Natural killer cell (primary cell): ENCODE measurements around the gene SUGP1. TPM values are rescaled to one million over a fixed set of nuclear protein-coding genes. Genes with fewer than 3 reads are reported as not detected.
A peak's percentile ranks its signal among the peaks of the same experiment; 100 is the strongest.

Experiments
- ATAC-seq, 3 donors: fragments of 150-1000 bp in 2 of 3; fragments of 200-7000 bp in 1 of 3; cut with Tn5 transposase; 1 replicate in 1 of 3; 2 replicates in 2 of 3; pipeline ENCODE4 v1.10.0; 2021; ENCODE audit warnings: mild to moderate bottlenecking in 2 of 3, moderate library complexity in 2 of 3
- DNase-seq, 2 donors: peaks; one replicate each; pipeline versions ENCODE4 v3.0.0 to v3.0.0-alpha.2; 2013 to 2021; ENCODE audit warnings: mixed read lengths in 1 of 2
- H3K27ac ChIP-seq: one replicate; pipeline ENCODE4 v1.5.1; 2013; ENCODE audit warnings: mild to moderate bottlenecking, low read length
- H3K27me3 ChIP-seq: one replicate; pipeline ENCODE4 v1.6.1; 2013; ENCODE audit warnings: low read length; ENCODE audit not compliant: control insufficient read depth, insufficient read depth
- H3K36me3 ChIP-seq: one replicate; pipeline ENCODE4 v1.6.1; 2013; ENCODE audit warnings: low read length; ENCODE audit not compliant: control insufficient read depth, insufficient read depth
- H3K4me1 ChIP-seq: one replicate; pipeline ENCODE4 v1.6.1; 2013; ENCODE audit warnings: low read length; ENCODE audit not compliant: control insufficient read depth, insufficient read depth
- H3K4me3 ChIP-seq: one replicate; pipeline ENCODE4 v1.5.1; 2013; ENCODE audit warnings: low read length
- H3K9me3 ChIP-seq: one replicate; pipeline ENCODE4 v1.6.1; 2013; ENCODE audit warnings: low read length; ENCODE audit not compliant: control insufficient read depth, insufficient read depth
- H3K27ac Mint-ChIP-seq, 2 donors: one replicate each; pipeline ENCODE4 v1.8.0; 2022; ENCODE audit warnings: mild to moderate bottlenecking in 2 of 2, mixed read lengths in 2 of 2, moderate library complexity in 1 of 2
- H3K27me3 Mint-ChIP-seq, 2 donors: one replicate each; pipeline ENCODE4 v1.8.0; 2022; ENCODE audit warnings: low read depth in 2 of 2, mixed read lengths in 2 of 2
- H3K36me3 Mint-ChIP-seq: one replicate; pipeline ENCODE4 v1.8.0; 2022; ENCODE audit warnings: mixed read lengths
- H3K4me1 Mint-ChIP-seq, 2 donors: one replicate each; pipeline ENCODE4 v1.8.0; 2022; ENCODE audit warnings: mixed read lengths in 2 of 2
- H3K4me3 Mint-ChIP-seq: one replicate; pipeline ENCODE4 v1.8.0; 2022; ENCODE audit warnings: mild to moderate bottlenecking, moderate library complexity, mixed read lengths
- H3K9me3 Mint-ChIP-seq, 2 donors: one replicate each; pipeline ENCODE4 v1.8.0; 2022; ENCODE audit warnings: mixed read lengths in 2 of 2
- CTCF ChIP-seq: fragments of 200-600 bp; IDR thresholded peaks from one replicate; pipeline ENCODE4 v1.8.0; 2022; ENCODE audit warnings: antibody characterized with exemption
- WGBS: methylation state at CpG from one replicate; pipeline ENCODE4 v1.1.7; 2013; ENCODE audit warnings: missing lambda C conversion rate; ENCODE audit not compliant: insufficient coverage; 5-methylcytosine and 5-hydroxymethylcytosine counted together
- intact Hi-C: fragments of 100-400 bp; cut with micrococcal nuclease; formaldehyde crosslinking; loops from one replicate; pipeline ENCODE4 v1.14.2; 2022
- total RNA-seq, 4 donors: library from RNA; stranded (reverse); fragments of 120-200 nt in 1 of 4; gene quantifications; one replicate each; pipeline versions ENCODE4 v1.2.3 to v1.2.4, GENCODE V29; 2013 to 2022

Gene SUGP1
- total RNA-seq, 3 donors from 2014 or later (not counting 1 experiment from before 2014, with no cell fraction given), result 64.7 to 86.5 (median 75.8) TPM

- no peaks in the 10 kb centered on the region for H3K27me3 Mint-ChIP-seq
- no peak overlapping the region for H3K4me3 ChIP-seq
- H3K27me3 ChIP-seq, result no peaks in the 10 kb centered on the region
- H3K27ac Mint-ChIP-seq, result peak overlapping the region in 1 of 2 donors; percentile 20
- no peak for TF ChIP-seq CTCF
- H3K9me3 Mint-ChIP-seq, result no peaks in the 10 kb centered on the region
- DNase-seq (no peak), ATAC-seq (no peak)
- H3K36me3 ChIP-seq, result peaks cover 72% of the 10 kb centered on the region
- no peak overlapping the region for H3K4me3 Mint-ChIP-seq
- peaks cover 0 to under 1% of the 10 kb centered on the region in 2 donors for H3K4me1 Mint-ChIP-seq
- no peaks in the 10 kb centered on the region for H3K4me1 ChIP-seq
- intact Hi-C loops, result no loop called here
- WGBS, result 91% methylated on average over 10 of the region's 10 CpGs
- H3K36me3 Mint-ChIP-seq, result no peaks in the 10 kb centered on the region
- no peak overlapping the region for H3K27ac ChIP-seq
- no peaks in the 10 kb centered on the region for H3K9me3 ChIP-seq
These were observed 27.2 kb upstream of the SUGP1 start for GRCh38 chr19:19347401-19348110.

- Mint-ChIP-seq H3K9me3 (no peaks in the 10 kb centered on the region), H3K36me3 (no peaks in the 10 kb centered on the region), H3K27ac (no peak overlapping the region), H3K4me1 (no peaks in the 10 kb centered on the region), H3K27me3 (no peaks in the 10 kb centered on the region), H3K4me3 (no peak overlapping the region)
- no peak overlapping the region for H3K4me3 ChIP-seq
- ATAC-seq (no peak), DNase-seq (no peak)
- no peak for TF ChIP-seq CTCF
- H3K27ac ChIP-seq, result no peak overlapping the region
- H3K36me3 ChIP-seq, result peaks cover 80% of the 10 kb centered on the region
- intact Hi-C loops, result no loop called here
- 96% methylated on average over 11 of the region's 11 CpGs for WGBS
- H3K9me3 ChIP-seq, result no peaks in the 10 kb centered on the region
- no peaks in the 10 kb centered on the region for H3K27me3 ChIP-seq
- H3K4me1 ChIP-seq, result no peaks in the 10 kb centered on the region
These were observed 25.7 kb upstream of the SUGP1 start for GRCh38 chr19:19345970-19346369.

GRCh38 chr19:19345232-19345631, 24.9 kb upstream of the SUGP1 start:
- no peak for DNase-seq
- Mint-ChIP-seq H3K4me3 (no peak overlapping the region), H3K4me1 (no peaks in the 10 kb centered on the region), H3K27ac (no peak overlapping the region), H3K36me3 (no peaks in the 10 kb centered on the region), H3K27me3 (no peaks in the 10 kb centered on the region), H3K9me3 (no peaks in the 10 kb centered on the region)
- intact Hi-C loops, result no loop called here
- Histone ChIP-seq H3K4me3 (no peak overlapping the region), H3K4me1 (no peaks in the 10 kb centered on the region), H3K27me3 (no peaks in the 10 kb centered on the region), H3K36me3 (peaks cover 84% of the 10 kb centered on the region), H3K9me3 (no peaks in the 10 kb centered on the region), H3K27ac (no peak overlapping the region)
- no peak for ATAC-seq
- no peak for TF ChIP-seq CTCF
- 97% methylated on average over 21 of the region's 21 CpGs for WGBS

- Mint-ChIP-seq H3K27me3 (no peaks in the 10 kb centered on the region), H3K9me3 (no peaks in the 10 kb centered on the region), H3K4me1 (no peaks in the 10 kb centered on the region), H3K4me3 (no peak overlapping the region), H3K36me3 (no peaks in the 10 kb centered on the region), H3K27ac (no peak overlapping the region)
- no peak overlapping the region for H3K4me3 ChIP-seq
- no peak overlapping the region for H3K27ac ChIP-seq
- no peaks in the 10 kb centered on the region for H3K27me3 ChIP-seq
- DNase-seq (no peak), ATAC-seq (no peak)
- no peaks in the 10 kb centered on the region for H3K4me1 ChIP-seq
- peaks cover 81% of the 10 kb centered on the region for H3K36me3 ChIP-seq
- H3K9me3 ChIP-seq, result no peaks in the 10 kb centered on the region
- 90% methylated on average over 14 of the region's 14 CpGs for WGBS
- intact Hi-C loops, result no loop called here
- TF ChIP-seq CTCF, result no peak
These were observed 23.5 kb upstream of the SUGP1 start for GRCh38 chr19:19343762-19344161.
